Spleen (tissue), 11 donors: ENCODE data around the gene RBMS1. TPM values are rescaled to one million over a fixed set of nuclear protein-coding genes. Genes with fewer than 3 reads are reported as not detected.

ENCODE experiments used
- DNase-seq: peaks from one replicate; pipeline ENCODE4 v3.0.0-alpha.2; 2020
- H3K27ac ChIP-seq, 8 donors: fragments of 200-600 bp; sonication (generic) in 7 of 8; 1 replicate in 4 of 8; 2 replicates in 4 of 8; pipeline versions ENCODE4 v1.5.0 to v1.8.0; 2016 to 2021; ENCODE audit warnings: inconsistent platforms in 4 of 8, mild to moderate bottlenecking in 4 of 8, moderate library complexity in 1 of 8
- H3K27me3 ChIP-seq, 7 donors: fragments of 200-600 bp; sonication (generic) in 6 of 7; replicated peaks in 1 of 7; 1 replicate in 4 of 7; 2 replicates in 3 of 7; pipeline versions ENCODE4 v1.5.0 to v1.8.0; 2016 to 2021; ENCODE audit warnings: inconsistent platforms in 3 of 7, mild to moderate bottlenecking in 1 of 7
- H3K36me3 ChIP-seq, 6 donors: fragments of 200-600 bp; sonication (generic) in 5 of 6; 1 replicate in 4 of 6; 2 replicates in 2 of 6; pipeline versions ENCODE4 v1.5.0 to v1.8.0; 2016 to 2021; ENCODE audit warnings: inconsistent platforms in 2 of 6
- H3K4me1 ChIP-seq, 6 donors: fragments of 200-600 bp; sonication (generic) in 5 of 6; 1 replicate in 3 of 6; 2 replicates in 3 of 6; pipeline versions ENCODE4 v1.5.0 to v1.8.0; 2016 to 2021; ENCODE audit warnings: inconsistent platforms in 3 of 6
- H3K4me3 ChIP-seq, 8 donors: fragments of 200-600 bp; sonication (generic) in 7 of 8; 1 replicate in 4 of 8; 2 replicates in 4 of 8; pipeline versions ENCODE4 v1.5.0 to v1.8.0; 2016 to 2021; ENCODE audit warnings: inconsistent platforms in 4 of 8, mild to moderate bottlenecking in 4 of 8, moderate library complexity in 2 of 8
- H3K9me3 ChIP-seq, 8 donors: fragments of 200-600 bp; sonication (generic) in 7 of 8; 1 replicate in 4 of 8; 2 replicates in 4 of 8; pipeline versions ENCODE4 v1.5.0 to v1.8.0; 2016 to 2021; ENCODE audit warnings: inconsistent platforms in 4 of 8
- POLR2A ChIP-seq, 3 donors: fragments of 450-650 bp; IDR thresholded peaks; one replicate each; pipeline ENCODE4 v1.5.1; 2017; ENCODE audit warnings: antibody characterized with exemption in 3 of 3, mild to moderate bottlenecking in 1 of 3
- POLR2AphosphoS5 ChIP-seq, 3 donors: sonication (generic); formaldehyde crosslinking; IDR thresholded peaks; one replicate each; pipeline ENCODE4 v1.5.1; 2017; ENCODE audit warnings: antibody characterized with exemption in 3 of 3
- WGBS, 5 donors: extraction: QIAGEN DNeasy Blood & Tissue Kit in 3 of 5; methylation state at CpG; one replicate each; pipeline versions ENCODE4 v1.1.5 to v1.1.7; 2013 to 2018; 5-methylcytosine and 5-hydroxymethylcytosine counted together
- intact Hi-C: fragments of 100-400 bp; cut with DNase I; formaldehyde crosslinking; loops from one replicate; pipeline ENCODE4 v1.15.0; 2023; ENCODE audit warnings: low total_unique reads
- polyA plus RNA-seq, 3 donors: library from polyadenylated mRNA; stranded (reverse); fragments of 200-250 nt; gene quantifications; one replicate each; pipeline ENCODE4 v1.2.1, GENCODE V29; 2013
- total RNA-seq, 7 donors: library from RNA; depleted of rRNA in 3 of 7; stranded (reverse); fragments of >200 nt in 3 of 7; fragmentation: NEBNext Ultra II Directional in 4 of 7; extraction: Animal tissue kit (Norgen Biotek cat#: 25700) in 4 of 7; gene quantifications; one replicate each; pipeline versions ENCODE4 v1.1.0 to v1.2.1, GENCODE V29; 2016 to 2021
- TF ChIP-seq, protein P1 (sequence below), 11 experiments: fragments of 200-600 bp in 7 of 11; fragments of 450-650 bp in 4 of 11; sonication (generic) in 4 of 11; IDR thresholded peaks in 8 of 11; conservative IDR thresholded peaks in 3 of 11; 1 replicate in 7 of 11; 2 replicates in 4 of 11; pipeline versions ENCODE4 v1.4.0 to v1.8.0; 2016 to 2021; ENCODE audit warnings: antibody characterized with exemption in 11 of 11, inconsistent platforms in 4 of 11, mild to moderate bottlenecking in 1 of 11
- donor health status: healthy with polysubstance abuse.
- donor health status: DM: no; HTN: no; CAD: no; lungs with moderate emphysema.
- donor health status: DM: no; HTN: no; CAD: no.
- donor health status: Bipolar disorder and iron deficiency.
- donor health status: healthy.
- donor health status: DM: no; HTN: no; CAD: no.
- donor health status: DM: yes; HTN: yes; CAD: no.

The RBMS1 gene
- total and polyA plus RNA-seq, 10 donors: 18.8 to 151 (median 118) TPM

DNA sequence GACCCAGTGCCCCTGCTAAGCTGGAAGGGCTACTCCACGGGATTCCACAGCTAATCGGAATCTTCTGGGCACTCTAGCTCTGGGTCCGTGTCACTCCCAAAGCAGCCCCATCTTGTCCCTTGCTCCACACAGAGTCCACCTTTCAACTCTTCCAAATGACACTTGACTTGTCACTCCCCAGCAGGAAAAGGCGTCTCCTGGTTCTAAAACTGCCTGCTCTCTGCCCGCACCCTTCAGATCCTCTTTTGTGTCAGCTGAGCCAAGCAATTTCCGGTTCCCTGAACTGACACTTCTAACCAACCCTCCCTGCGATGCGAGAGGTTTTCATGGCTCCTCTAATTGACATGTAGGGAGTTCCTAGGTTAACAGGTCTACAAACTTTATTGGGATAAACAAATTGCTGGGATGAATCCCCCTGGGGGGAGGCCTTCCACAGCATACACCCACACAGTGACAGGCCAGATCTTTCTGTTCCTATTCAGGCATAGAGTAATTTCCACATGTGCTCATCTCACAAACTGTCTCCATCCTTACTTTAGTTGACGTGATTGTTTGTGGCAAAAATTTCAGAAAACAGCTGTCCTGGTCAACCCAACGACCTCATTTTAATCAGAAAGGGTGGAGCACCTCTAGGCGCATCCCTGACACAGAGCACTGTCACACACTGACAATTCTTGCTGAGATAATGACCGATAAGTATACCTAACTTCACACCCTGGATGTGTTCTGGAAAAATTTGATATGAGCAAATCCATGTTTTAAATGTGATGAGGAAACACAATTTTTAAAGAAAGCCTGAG is 104.9 kb downstream of the RBMS1 start:
- no peaks in the 10 kb centered on the region for H3K9me3 ChIP-seq
- intact Hi-C loops: no loop called here

GRCh38 chr2:160387558-160388262 is 105.9 kb downstream of the RBMS1 start:
- TF ChIP-seq POLR2AphosphoS5 (IDR thresholded peaks at IDR 0.05) (peak in 1 of 3 donors; percentile 72), POLR2A (IDR thresholded peaks at IDR 0.05) (no peak)
- TF ChIP-seq, protein P1, sequence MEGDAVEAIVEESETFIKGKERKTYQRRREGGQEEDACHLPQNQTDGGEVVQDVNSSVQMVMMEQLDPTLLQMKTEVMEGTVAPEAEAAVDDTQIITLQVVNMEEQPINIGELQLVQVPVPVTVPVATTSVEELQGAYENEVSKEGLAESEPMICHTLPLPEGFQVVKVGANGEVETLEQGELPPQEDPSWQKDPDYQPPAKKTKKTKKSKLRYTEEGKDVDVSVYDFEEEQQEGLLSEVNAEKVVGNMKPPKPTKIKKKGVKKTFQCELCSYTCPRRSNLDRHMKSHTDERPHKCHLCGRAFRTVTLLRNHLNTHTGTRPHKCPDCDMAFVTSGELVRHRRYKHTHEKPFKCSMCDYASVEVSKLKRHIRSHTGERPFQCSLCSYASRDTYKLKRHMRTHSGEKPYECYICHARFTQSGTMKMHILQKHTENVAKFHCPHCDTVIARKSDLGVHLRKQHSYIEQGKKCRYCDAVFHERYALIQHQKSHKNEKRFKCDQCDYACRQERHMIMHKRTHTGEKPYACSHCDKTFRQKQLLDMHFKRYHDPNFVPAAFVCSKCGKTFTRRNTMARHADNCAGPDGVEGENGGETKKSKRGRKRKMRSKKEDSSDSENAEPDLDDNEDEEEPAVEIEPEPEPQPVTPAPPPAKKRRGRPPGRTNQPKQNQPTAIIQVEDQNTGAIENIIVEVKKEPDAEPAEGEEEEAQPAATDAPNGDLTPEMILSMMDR (IDR thresholded peaks at IDR 0.05 in 8 of 11, conservative IDR thresholded peaks at IDR 0.05 in 3 of 11): no peak
- no peak for DNase-seq
- intact Hi-C loops: no loop called here
- 56 to 67% (median 58%) methylated on average over 3 of the region's 3 CpGs for WGBS, 5 donors
- H3K9me3 ChIP-seq: no peaks in the 10 kb centered on the region
- H3K4me1 ChIP-seq: peaks cover 48 to 100% (median 92%) of the 10 kb centered on the region in 6 donors
- peak overlapping the region in 1 of 8 donors; percentile 48 for H3K4me3 ChIP-seq
- peak overlapping the region; percentile 54 to 90 (median 88) for H3K27ac ChIP-seq
- H3K36me3 ChIP-seq: no peaks in the 10 kb centered on the region
- no peaks in the 10 kb centered on the region for H3K27me3 ChIP-seq

More for the DNA sequence above, 104.9 kb downstream of the RBMS1 start:
- H3K27me3 ChIP-seq: no peaks in the 10 kb centered on the region
- peak overlapping the region in 1 of 8 donors; percentile 48 for H3K4me3 ChIP-seq
- peak overlapping the region; percentile 54 to 90 (median 88) for H3K27ac ChIP-seq
- peaks cover 49 to 100% (median 94%) of the 10 kb centered on the region in 6 donors for H3K4me1 ChIP-seq
- 31 to 48% (median 33%) methylated on average over 12 of the region's 12 CpGs for WGBS, 5 donors
- peak; percentile 80 for DNase-seq
- TF ChIP-seq POLR2A (IDR thresholded peaks at IDR 0.05) (no peak), POLR2AphosphoS5 (IDR thresholded peaks at IDR 0.05) (peak in 1 of 3 donors; percentile 83)
- TF ChIP-seq, protein P1 (IDR thresholded peaks at IDR 0.05 in 8 of 11, conservative IDR thresholded peaks at IDR 0.05 in 3 of 11): no peak
- H3K36me3 ChIP-seq: no peaks in the 10 kb centered on the region

- Histone ChIP-seq H3K27ac (peak overlapping the region; percentile 20 to 89 (median 72)), H3K27me3 (no peaks in the 10 kb centered on the region), H3K9me3 (no peaks in the 10 kb centered on the region), H3K36me3 (no peaks in the 10 kb centered on the region), H3K4me3 (no peak overlapping the region), H3K4me1 (peaks cover 50 to 100% (median 93%) of the 10 kb centered on the region in 6 donors)
- 67 to 80% (median 76%) methylated on average over 1 of the region's 1 CpG for WGBS, 5 donors
- intact Hi-C loops: no loop called here
- no peak for TF ChIP-seq POLR2AphosphoS5 (IDR thresholded peaks at IDR 0.05)
- TF ChIP-seq, protein P1 (IDR thresholded peaks at IDR 0.05 in 8 of 11, conservative IDR thresholded peaks at IDR 0.05 in 3 of 11): no peak
- TF ChIP-seq POLR2A (IDR thresholded peaks at IDR 0.05): no peak
- no peak for DNase-seq
Observed at GRCh38 chr2:160384791-160385190, 108.8 kb downstream of the RBMS1 start.
